SK-N-MC (cell line): Measurements from ENCODE around the gene SUN2.

Source experiments
- DNase-seq: peaks from one replicate; pipeline ENCODE4 v3.0.0-alpha.2; 2011; ENCODE audit warnings: low read depth, low spot score
- H3K27ac ChIP-seq: fragments of 200-600 bp; sonication (generic); 2 replicates; pipeline ENCODE4 v1.5.1; 2016; ENCODE audit warnings: mixed run types
- H3K36me3 ChIP-seq: fragments of 200-600 bp; sonication (generic); 2 replicates; pipeline ENCODE4 v1.6.1; 2017; ENCODE audit warnings: antibody characterized with exemption, low read length, mixed read lengths; ENCODE audit not compliant: insufficient read depth
- H3K4me3 ChIP-seq: fragments of 200-600 bp; sonication (generic); 2 replicates; pipeline ENCODE4 v1.5.1; 2016
- H3K9ac ChIP-seq: fragments of 200-600 bp; sonication (generic); 2 replicates; pipeline ENCODE4 v1.8.0; 2017; ENCODE audit warnings: mixed run types, mixed read lengths; ENCODE audit not compliant: insufficient read length
- H3K9me3 ChIP-seq: fragments of 200-600 bp; sonication (generic); 2 replicates; pipeline ENCODE4 v1.6.1; 2017; ENCODE audit warnings: low read depth, mild to moderate bottlenecking, antibody characterized with exemption, low read length, moderate library complexity, mixed read lengths
- EZH2 ChIP-seq: fragments of 200-600 bp; sonication (generic); IDR thresholded peaks from one replicate; pipeline ENCODE4 v1.6.1; 2017; ENCODE audit warnings: antibody characterized with exemption
- FOXP2 ChIP-seq: optimal IDR thresholded peaks from 2 replicates; pipeline ENCODE3; 2011; ENCODE audit warnings: mild to moderate bottlenecking, moderate library complexity; ENCODE audit not compliant: insufficient read depth; ENCODE audit errors: extremely low read length, control extremely low read depth
- POLR2AphosphoS5 ChIP-seq: IDR thresholded peaks from 2 replicates; pipeline ENCODE4 v1.6.1; 2012; ENCODE audit warnings: mild to moderate bottlenecking, low read depth, low read length, borderline replicate concordance

Gene SUN2

GRCh38 chr22:38784035-38784434 lies 28.2 kb upstream of the SUN2 start:
- peaks cover 8% of the 10 kb centered on the region for H3K36me3 ChIP-seq
- no peak for DNase-seq
- H3K4me3 ChIP-seq, result no peak overlapping the region
- peak overlapping the region; percentile 96 for H3K27ac ChIP-seq
- no peak for TF ChIP-seq POLR2AphosphoS5
- no peak for TF ChIP-seq EZH2
- no peak for TF ChIP-seq FOXP2
- H3K9me3 ChIP-seq, result no peaks in the 10 kb centered on the region
- H3K9ac ChIP-seq, result peak overlapping the region; percentile 69

GRCh38 chr22:38783095-38783615 lies 27.4 kb upstream of the SUN2 start:
- peaks cover 8% of the 10 kb centered on the region for H3K36me3 ChIP-seq
- H3K9ac ChIP-seq, result peak overlapping the region; percentile 69
- TF ChIP-seq EZH2, result no peak
- no peak for TF ChIP-seq POLR2AphosphoS5
- no peak for TF ChIP-seq FOXP2
- no peak overlapping the region; the same call in 1 of the 2 replicates for H3K4me3 ChIP-seq
- DNase-seq, result no peak
- H3K9me3 ChIP-seq, result no peaks in the 10 kb centered on the region
- H3K27ac ChIP-seq, result peak overlapping the region; percentile 96

GRCh38 chr22:38782402-38783094 lies 26.8 kb upstream of the SUN2 start:
- peak overlapping the region; percentile 69 for H3K9ac ChIP-seq
- H3K9me3 ChIP-seq, result no peaks in the 10 kb centered on the region
- peak overlapping the region; percentile 96 for H3K27ac ChIP-seq
- DNase-seq, result no peak
- TF ChIP-seq EZH2 (no peak), FOXP2 (no peak), POLR2AphosphoS5 (no peak)
- peaks cover 8% of the 10 kb centered on the region for H3K36me3 ChIP-seq
- peak overlapping the region; percentile 30 for H3K4me3 ChIP-seq

- DNase-seq, result no peak
- H3K9me3 ChIP-seq, result no peaks in the 10 kb centered on the region
- TF ChIP-seq POLR2AphosphoS5, result no peak
- TF ChIP-seq FOXP2, result no peak
- no peak for TF ChIP-seq EZH2
- H3K36me3 ChIP-seq, result peaks cover 8% of the 10 kb centered on the region
- H3K4me3 ChIP-seq, result no peak overlapping the region
- H3K27ac ChIP-seq, result peak overlapping the region; percentile 96; the same call in 1 of the 2 replicates
- H3K9ac ChIP-seq, result no peak overlapping the region
Observed at GRCh38 chr22:38781033-38781432, 25.2 kb upstream of the SUN2 start.

- TF ChIP-seq EZH2 (no peak), FOXP2 (no peak), POLR2AphosphoS5 (no peak)
- DNase-seq, result no peak
Observed at GRCh38 chr22:38777087-38777671, 21.4 kb upstream of the SUN2 start.

GRCh38 chr22:38776086-38776485 lies 20.3 kb upstream of the SUN2 start:
- peaks cover 8% of the 10 kb centered on the region for H3K36me3 ChIP-seq
- H3K27ac ChIP-seq, result no peak overlapping the region
- H3K9me3 ChIP-seq, result no peaks in the 10 kb centered on the region
- no peak for DNase-seq
- no peak overlapping the region for H3K4me3 ChIP-seq
- TF ChIP-seq POLR2AphosphoS5 (no peak), EZH2 (no peak), FOXP2 (no peak)
- H3K9ac ChIP-seq, result no peak overlapping the region

More at GRCh38 chr22:38777087-38777671, 21.4 kb upstream of the SUN2 start:
- Histone ChIP-seq H3K9me3 (no peaks in the 10 kb centered on the region), H3K4me3 (no peak overlapping the region), H3K36me3 (peaks cover 8% of the 10 kb centered on the region), H3K27ac (no peak overlapping the region), H3K9ac (no peak overlapping the region)

- no peak for DNase-seq
- Histone ChIP-seq H3K4me3 (no peak overlapping the region), H3K27ac (0 out of 2 replicates have a peak overlapping the region, but pooled peaks have one; percentile 63), H3K36me3 (peaks cover 5% of the 10 kb centered on the region), H3K9me3 (no peaks in the 10 kb centered on the region), H3K9ac (no peak overlapping the region)
- TF ChIP-seq EZH2 (no peak), POLR2AphosphoS5 (no peak), FOXP2 (no peak)
Observed at GRCh38 chr22:38775656-38776055, 19.9 kb upstream of the SUN2 start.

- Histone ChIP-seq H3K27ac (peak overlapping the region; percentile 63; the same call in 1 of the 2 replicates), H3K36me3 (no peaks in the 10 kb centered on the region; the same call in 1 of the 2 replicates)
- no peak for DNase-seq
Observed at GRCh38 chr22:38774496-38775166, 18.8 kb upstream of the SUN2 start.

More at GRCh38 chr22:38774496-38775166, 18.8 kb upstream of the SUN2 start:
- Histone ChIP-seq H3K9me3 (no peaks in the 10 kb centered on the region), H3K9ac (peak overlapping the region; percentile 37), H3K4me3 (no peak overlapping the region)
- no peak for TF ChIP-seq POLR2AphosphoS5
- no peak for TF ChIP-seq FOXP2
- no peak for TF ChIP-seq EZH2
